Activated T-cell treated with anti-CD3 and anti-CD28 coated beads, Interleukin-2, amount 50 U/mL, for 72 hours (primary cell): ENCODE data around the gene PCGF1. TPM values are rescaled to one million over a fixed set of nuclear protein-coding genes. Genes with fewer than 3 reads are reported as not detected.

Source experiments
- ATAC-seq, 2 donors: fragments of 150-1000 bp; cut with Tn5 transposase; replicated peaks in 1 of 2; 2 replicates each; pipeline ENCODE4 v1.10.0; 2021; ENCODE audit warnings: moderate library complexity in 2 of 2, mild to moderate bottlenecking in 1 of 2
- DNase-seq, 2 donors: peaks; one replicate each; pipeline ENCODE4 v3.0.0; 2021 to 2022; ENCODE audit warnings: mixed read lengths in 1 of 2
- H3K27ac Mint-ChIP-seq: one replicate; pipeline ENCODE4 v1.8.0; 2022; ENCODE audit warnings: mild to moderate bottlenecking, moderate library complexity, mixed read lengths
- H3K27me3 Mint-ChIP-seq: one replicate; pipeline ENCODE4 v1.8.0; 2022; ENCODE audit warnings: low read depth, mixed read lengths
- H3K36me3 Mint-ChIP-seq, 2 donors: one replicate each; pipeline ENCODE4 v1.8.0; 2022; ENCODE audit warnings: mixed read lengths in 2 of 2, mild to moderate bottlenecking in 1 of 2; ENCODE audit not compliant: insufficient read depth in 2 of 2
- H3K4me1 Mint-ChIP-seq: one replicate; pipeline ENCODE4 v1.8.0; 2022; ENCODE audit warnings: low read depth, mixed read lengths
- H3K4me3 Mint-ChIP-seq, 2 donors: one replicate each; pipeline ENCODE4 v1.8.0; 2022; ENCODE audit warnings: mild to moderate bottlenecking in 2 of 2, mixed read lengths in 2 of 2, moderate library complexity in 2 of 2
- H3K9me3 Mint-ChIP-seq, 2 donors: one replicate each; pipeline ENCODE4 v1.8.0; 2022; ENCODE audit warnings: mixed read lengths in 2 of 2
- total RNA-seq, 2 donors: library from RNA; stranded (reverse); gene quantifications; one replicate each; pipeline ENCODE4 v1.2.3, GENCODE V29; 2022

The PCGF1 gene
- total RNA-seq, 2 donors from 2014 or later, result 46.9 to 63.1 TPM

DNA sequence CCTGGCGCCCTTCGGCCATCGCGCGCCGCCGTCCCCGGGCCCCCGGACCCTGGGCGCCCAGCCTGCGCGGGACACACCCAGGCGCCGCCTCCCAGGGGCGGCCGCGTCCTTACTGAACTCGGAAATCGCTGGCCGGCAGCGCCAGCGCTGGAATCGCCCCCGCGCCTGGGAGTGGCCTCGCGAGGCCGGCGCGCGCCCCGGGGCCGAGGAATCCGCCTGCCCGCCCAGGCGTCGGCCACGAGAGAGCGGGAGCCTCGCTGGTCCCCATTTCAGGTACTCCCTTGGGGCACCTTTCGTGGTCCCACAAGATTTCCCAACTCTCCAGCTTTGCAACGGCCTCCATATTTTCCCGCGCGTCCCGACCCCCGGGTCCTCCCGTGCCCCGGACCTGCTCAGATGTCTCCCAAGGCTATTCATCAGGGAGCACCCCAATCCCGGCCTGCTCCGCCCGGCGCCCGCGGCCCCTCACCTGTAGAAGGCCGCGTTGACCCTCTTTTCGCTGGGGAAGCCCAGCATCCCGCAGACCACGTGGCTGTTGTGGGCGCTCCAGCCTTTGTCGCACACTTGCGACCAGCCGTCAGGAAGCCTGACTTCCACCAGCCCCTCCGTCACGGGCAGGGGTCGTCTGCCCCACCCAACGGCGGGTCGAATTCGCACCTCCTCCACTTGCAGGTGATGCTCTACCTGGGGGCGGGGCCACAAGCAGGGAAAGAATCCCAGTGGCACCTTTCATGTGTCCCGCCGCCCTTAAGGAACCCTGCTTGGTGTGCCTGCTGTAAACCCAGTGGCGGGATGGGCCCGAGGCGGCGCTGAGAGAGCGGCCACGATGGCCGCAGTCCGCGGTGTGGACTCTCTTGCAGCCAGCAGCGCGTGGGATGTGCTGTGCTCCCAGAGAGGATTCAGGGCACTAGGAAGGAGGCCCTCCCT, 41.7 kb upstream of the PCGF1 start:
- peak; percentile 45 to 63 for DNase-seq
- peaks cover 57% of the 10 kb centered on the region for H3K27me3 Mint-ChIP-seq

DNA sequence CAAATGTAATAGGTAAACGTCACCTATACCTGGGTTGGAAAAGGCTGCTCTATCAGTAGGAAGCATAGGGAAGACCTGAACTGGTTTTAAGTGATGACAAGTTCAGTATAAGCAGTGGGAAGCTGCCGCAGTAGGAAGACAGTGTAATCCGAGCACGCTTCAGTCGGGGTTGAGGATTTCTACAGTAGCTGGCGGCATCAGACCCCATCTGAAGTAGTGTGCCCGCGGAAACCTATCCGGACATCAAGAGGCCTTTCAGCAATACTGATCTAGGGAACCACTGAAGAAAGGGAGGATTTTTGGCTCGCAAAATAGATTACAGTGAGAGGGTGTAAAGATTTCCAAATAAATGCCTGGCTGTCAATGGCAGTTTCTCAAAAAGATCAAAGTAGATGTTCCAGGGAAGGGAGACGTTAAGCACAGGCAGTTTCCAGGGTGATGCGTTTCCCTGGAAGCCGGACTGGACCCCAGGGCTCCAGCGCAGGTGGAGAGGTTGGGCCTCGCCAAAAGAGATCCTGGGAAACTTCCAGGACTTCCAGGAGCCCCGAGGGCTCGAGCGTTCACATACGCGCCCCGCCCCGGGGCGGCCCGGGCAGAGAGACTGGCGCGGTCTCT, 40.9 kb upstream of the PCGF1 start:
- no peak for DNase-seq
- H3K27ac Mint-ChIP-seq, result no peak overlapping the region
- H3K4me3 Mint-ChIP-seq, result peak overlapping the region; percentile 78 to 84
- peaks cover 0 to 2% of the 10 kb centered on the region in 2 donors for H3K36me3 Mint-ChIP-seq
- H3K27me3 Mint-ChIP-seq, result peaks cover 57% of the 10 kb centered on the region
- H3K4me1 Mint-ChIP-seq, result peaks cover 23% of the 10 kb centered on the region
- H3K9me3 Mint-ChIP-seq, result no peaks in the 10 kb centered on the region
- ATAC-seq, result no peak

More for the DNA sequence above, 41.7 kb upstream of the PCGF1 start:
- peaks cover 0 to 2% of the 10 kb centered on the region in 2 donors for H3K36me3 Mint-ChIP-seq
- H3K4me1 Mint-ChIP-seq, result peaks cover 28% of the 10 kb centered on the region
- peak overlapping the region; percentile 76 to 78 for H3K4me3 Mint-ChIP-seq
- peak; percentile 70 to 83 for ATAC-seq
- no peaks in the 10 kb centered on the region for H3K9me3 Mint-ChIP-seq
- H3K27ac Mint-ChIP-seq, result no peak overlapping the region

- peaks cover 0 to 2% of the 10 kb centered on the region in 2 donors for H3K36me3 Mint-ChIP-seq
- peaks cover 53% of the 10 kb centered on the region for H3K27me3 Mint-ChIP-seq
- no peak overlapping the region for H3K27ac Mint-ChIP-seq
- ATAC-seq, result no peak
- DNase-seq, result no peak
- no peak overlapping the region for H3K4me3 Mint-ChIP-seq
- peaks cover 13% of the 10 kb centered on the region for H3K4me1 Mint-ChIP-seq
- H3K9me3 Mint-ChIP-seq, result no peaks in the 10 kb centered on the region
Observed at GRCh38 chr2:74546004-74546403, 38.5 kb upstream of the PCGF1 start.

DNA sequence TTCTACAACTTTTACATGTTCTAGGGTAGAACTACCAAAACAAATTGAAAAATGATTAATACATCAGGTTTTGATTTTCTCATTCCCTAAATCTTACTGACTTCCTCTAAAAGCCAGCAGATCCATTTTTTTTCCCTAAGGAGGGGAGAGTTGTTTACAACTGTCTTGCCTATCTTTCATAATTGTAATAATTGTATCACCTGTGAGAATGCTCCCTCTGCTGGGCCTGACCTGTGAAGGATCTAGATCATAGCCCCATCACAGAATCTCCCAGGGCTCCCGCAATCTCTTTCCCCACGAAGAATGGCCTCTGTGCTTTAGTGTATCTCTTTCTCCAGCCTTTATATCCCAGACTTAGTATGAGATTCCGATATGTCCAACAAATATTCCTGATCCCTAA, 37.1 kb upstream of the PCGF1 start:
- peaks cover 9% of the 10 kb centered on the region for H3K4me1 Mint-ChIP-seq
- H3K36me3 Mint-ChIP-seq, result peaks cover 0 to 2% of the 10 kb centered on the region in 2 donors
- H3K9me3 Mint-ChIP-seq, result no peaks in the 10 kb centered on the region
- DNase-seq (no peak), ATAC-seq (no peak)
- no peak overlapping the region for H3K27ac Mint-ChIP-seq
- H3K27me3 Mint-ChIP-seq, result peaks cover 40% of the 10 kb centered on the region
- no peak overlapping the region for H3K4me3 Mint-ChIP-seq

GRCh38 chr2:74542978-74543377, 35.5 kb upstream of the PCGF1 start:
- DNase-seq (no peak), ATAC-seq (no peak)
- Mint-ChIP-seq H3K27ac (no peak overlapping the region), H3K4me1 (peaks cover 11% of the 10 kb centered on the region), H3K9me3 (no peaks in the 10 kb centered on the region), H3K36me3 (no peaks in the 10 kb centered on the region), H3K27me3 (peaks cover 48% of the 10 kb centered on the region), H3K4me3 (no peak overlapping the region)

DNA sequence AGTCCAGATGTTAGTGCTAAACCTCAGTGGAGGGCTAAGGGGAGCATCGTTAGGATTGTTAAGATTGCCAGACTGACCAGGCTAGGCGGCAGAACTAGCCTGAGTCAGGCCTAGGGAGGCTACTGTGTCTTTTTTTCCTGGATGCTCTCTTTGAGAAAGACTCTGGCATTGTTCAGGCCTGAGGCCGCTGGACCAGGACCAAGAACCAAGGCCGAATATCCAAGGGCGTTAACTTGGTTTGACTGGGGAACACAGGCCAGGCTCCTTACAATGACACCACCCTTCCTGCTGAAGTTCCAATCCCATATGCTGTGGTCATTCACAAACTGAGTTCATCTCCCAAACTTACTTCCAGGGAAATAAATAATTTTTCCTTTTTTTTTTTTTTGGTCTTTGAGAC, 32.8 kb upstream of the PCGF1 start:
- DNase-seq (no peak), ATAC-seq (no peak)
- H3K27me3 Mint-ChIP-seq, result peaks cover 36% of the 10 kb centered on the region
- H3K4me3 Mint-ChIP-seq, result no peak overlapping the region
- H3K27ac Mint-ChIP-seq, result no peak overlapping the region
- H3K9me3 Mint-ChIP-seq, result no peaks in the 10 kb centered on the region
- no peaks in the 10 kb centered on the region for H3K36me3 Mint-ChIP-seq
- peaks cover 11% of the 10 kb centered on the region for H3K4me1 Mint-ChIP-seq

DNA sequence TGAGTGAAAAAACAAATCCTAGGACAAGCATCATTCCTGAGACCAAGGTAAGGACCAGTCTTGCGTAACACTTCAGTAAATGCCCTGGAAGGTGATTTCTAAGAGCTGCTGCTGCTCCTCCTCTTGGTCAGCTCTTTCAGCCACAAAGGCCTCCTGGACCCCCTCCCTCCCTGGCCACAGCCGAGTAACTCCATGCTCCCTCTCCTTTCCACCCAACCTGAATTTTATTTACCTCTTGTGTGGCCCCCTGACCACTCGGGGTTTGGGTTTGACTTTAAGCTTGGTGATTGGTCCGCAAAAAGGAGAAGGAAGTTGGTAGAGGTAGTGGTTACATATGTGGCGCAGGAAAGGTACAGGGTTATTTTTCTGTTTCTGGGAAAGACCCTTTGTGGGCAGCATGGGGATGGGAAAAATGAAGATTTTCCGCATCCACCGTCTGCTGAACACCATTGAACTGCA, 31.4 kb upstream of the PCGF1 start:
- Mint-ChIP-seq H3K9me3 (no peaks in the 10 kb centered on the region), H3K4me1 (peaks cover 11% of the 10 kb centered on the region), H3K4me3 (no peak overlapping the region), H3K27ac (no peak overlapping the region), H3K36me3 (no peaks in the 10 kb centered on the region), H3K27me3 (peaks cover 36% of the 10 kb centered on the region)
- DNase-seq (no peak), ATAC-seq (no peak)

- Mint-ChIP-seq H3K9me3 (no peaks in the 10 kb centered on the region), H3K27ac (no peak overlapping the region), H3K36me3 (peaks cover 2 to 4% of the 10 kb centered on the region in 2 donors), H3K27me3 (peaks cover 31% of the 10 kb centered on the region), H3K4me1 (peaks cover 14% of the 10 kb centered on the region), H3K4me3 (no peak overlapping the region)
- no peak for DNase-seq
- ATAC-seq, result no peak
Observed at GRCh38 chr2:74537140-74537539, 29.6 kb upstream of the PCGF1 start.

GRCh38 chr2:74536166-74536950, 28.9 kb upstream of the PCGF1 start:
- DNase-seq (no peak), ATAC-seq (peak in 1 of 2 donors; percentile 42)
- no peak overlapping the region for H3K4me3 Mint-ChIP-seq
- no peaks in the 10 kb centered on the region for H3K9me3 Mint-ChIP-seq
- H3K36me3 Mint-ChIP-seq, result peaks cover 5 to 7% of the 10 kb centered on the region in 2 donors
- H3K4me1 Mint-ChIP-seq, result peaks cover 22% of the 10 kb centered on the region
- no peak overlapping the region for H3K27ac Mint-ChIP-seq
- H3K27me3 Mint-ChIP-seq, result peaks cover 30% of the 10 kb centered on the region

GRCh38 chr2:74535440-74535965, 28.0 kb upstream of the PCGF1 start:
- ATAC-seq, result no peak
- Mint-ChIP-seq H3K9me3 (no peaks in the 10 kb centered on the region), H3K27me3 (peaks cover 30% of the 10 kb centered on the region), H3K27ac (no peak overlapping the region), H3K4me3 (no peak overlapping the region), H3K36me3 (peaks cover 6 to 8% of the 10 kb centered on the region in 2 donors), H3K4me1 (peaks cover 31% of the 10 kb centered on the region)
- no peak for DNase-seq

- no peak for DNase-seq
- peaks cover 28% of the 10 kb centered on the region for H3K4me1 Mint-ChIP-seq
- no peaks in the 10 kb centered on the region for H3K9me3 Mint-ChIP-seq
- no peak overlapping the region for H3K27ac Mint-ChIP-seq
- no peak for ATAC-seq
- peaks cover 26% of the 10 kb centered on the region for H3K27me3 Mint-ChIP-seq
- H3K36me3 Mint-ChIP-seq, result peaks cover 6 to 8% of the 10 kb centered on the region in 2 donors
- H3K4me3 Mint-ChIP-seq, result no peak overlapping the region
Observed at GRCh38 chr2:74534411-74534810, 26.9 kb upstream of the PCGF1 start.

DNA sequence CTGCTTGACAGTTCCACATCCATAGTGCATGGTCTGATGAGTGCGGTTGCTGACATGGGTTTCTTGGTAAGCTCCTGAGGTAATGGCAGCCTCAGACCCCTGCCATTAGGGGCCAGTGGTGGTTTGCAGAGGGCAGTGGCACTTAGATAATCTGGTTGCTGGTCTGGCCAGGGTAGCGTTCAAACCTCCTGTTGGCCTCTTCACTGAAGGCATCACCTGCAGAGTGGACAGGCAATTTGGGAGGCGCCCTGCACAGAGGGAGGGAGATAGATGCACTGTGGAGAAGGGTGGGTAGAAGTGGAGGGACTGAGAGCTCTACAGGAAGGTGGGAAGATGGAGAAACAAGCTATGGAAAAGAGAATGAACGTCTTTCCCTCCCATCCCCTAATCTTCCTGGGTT, 26.0 kb upstream of the PCGF1 start:
- Mint-ChIP-seq H3K27ac (no peak overlapping the region), H3K4me3 (no peak overlapping the region), H3K36me3 (peaks cover 8 to 11% of the 10 kb centered on the region in 2 donors), H3K4me1 (peaks cover 26% of the 10 kb centered on the region), H3K9me3 (no peaks in the 10 kb centered on the region), H3K27me3 (peaks cover 17% of the 10 kb centered on the region)
- DNase-seq (no peak), ATAC-seq (no peak)
